Astrocyte of the spinal cord (primary cell): Measurements from ENCODE around the gene MBOAT7.

ENCODE experiments used
- DNase-seq: peaks from one replicate; pipeline ENCODE4 v3.0.0; 2011; ENCODE audit warnings: low read depth, low spot score
- H3K4me3 ChIP-seq: 2 replicates; pipeline ENCODE4 v1.5.1; 2011; ENCODE audit warnings: low read depth, mild to moderate bottlenecking, low read length, moderate library complexity
- CTCF ChIP-seq: IDR thresholded peaks from 2 replicates; pipeline ENCODE4 v1.5.1; 2012; ENCODE audit warnings: low read depth, mild to moderate bottlenecking, low read length, inconsistent platforms
- in situ Hi-C: cut with HindIII; loops from 2 replicates; pipeline ENCODE4 v1.10.0; 2017; ENCODE audit warnings: low sequenced_read_pairs

The MBOAT7 gene

GRCh38 chr19:54133312-54133956, 55.9 kb downstream of the MBOAT7 start:
- H3K4me3 ChIP-seq = no peak overlapping the region
- DNase-seq = no peak
- in situ Hi-C loops = no loop called here
- no peak for TF ChIP-seq CTCF

- in situ Hi-C loops = no loop called here
- TF ChIP-seq CTCF = no peak
Measured at GRCh38 chr19:54129617-54129996, 59.8 kb downstream of the MBOAT7 start.

GRCh38 chr19:54128796-54129616, 60.4 kb downstream of the MBOAT7 start:
- no peak for TF ChIP-seq CTCF
- in situ Hi-C loops = no loop called here
- H3K4me3 ChIP-seq = no peak overlapping the region
- DNase-seq = no peak

More at GRCh38 chr19:54129617-54129996, 59.8 kb downstream of the MBOAT7 start:
- DNase-seq = no peak
- H3K4me3 ChIP-seq = no peak overlapping the region

GRCh38 chr19:54128441-54128725, 61.0 kb downstream of the MBOAT7 start:
- TF ChIP-seq CTCF = no peak
- DNase-seq = no peak
- no peak overlapping the region for H3K4me3 ChIP-seq
- in situ Hi-C loops = no loop called here

- no peak for TF ChIP-seq CTCF
- in situ Hi-C loops = no loop called here
- DNase-seq = no peak
- H3K4me3 ChIP-seq = no peak overlapping the region
Measured at GRCh38 chr19:54127688-54128440, 61.5 kb downstream of the MBOAT7 start.

- in situ Hi-C loops = no loop called here
Measured at GRCh38 chr19:54125713-54126112, 63.7 kb downstream of the MBOAT7 start.

More at GRCh38 chr19:54125713-54126112, 63.7 kb downstream of the MBOAT7 start:
- no peak for DNase-seq
- no peak for TF ChIP-seq CTCF
- no peak overlapping the region for H3K4me3 ChIP-seq
